Stimulated activated CD4-positive, alpha-beta T cell treated with anti-CD3 and anti-CD28 coated beads, Interleukin-1b, Interleukin-23, amount 100 ng/mL, for 1 hour (primary cell): ENCODE data around the gene SIPA1L3.

Source experiments
- DNase-seq, 2 donors: peaks; one replicate each; pipeline ENCODE4 v3.0.0-alpha.2; 2020; ENCODE audit warnings: low read depth in 2 of 2

Gene SIPA1L3

GRCh38 chr19:38152461-38153379 is 245.7 kb downstream of the SIPA1L3 start:
- DNase-seq: no peak

DNA sequence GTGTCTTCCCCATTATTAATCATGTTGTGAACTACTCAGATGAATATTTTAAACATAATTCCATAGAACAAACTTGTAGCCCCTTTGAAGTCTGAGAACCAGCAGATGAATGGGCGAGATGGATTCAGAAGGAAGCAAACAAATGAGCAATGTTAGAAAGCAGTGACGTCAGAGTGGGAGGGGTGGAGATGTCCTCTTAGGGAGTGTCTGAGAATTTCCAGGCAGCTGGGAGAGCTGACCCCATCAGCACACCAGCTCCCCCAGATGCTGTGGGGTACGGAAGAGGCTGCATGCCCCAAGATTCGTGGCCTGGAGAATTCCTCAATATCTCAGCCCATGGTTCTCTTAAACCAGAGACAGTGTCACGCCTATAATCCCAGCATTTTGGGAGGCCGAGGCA is 248.4 kb downstream of the SIPA1L3 start:
- DNase-seq: no peak

DNA sequence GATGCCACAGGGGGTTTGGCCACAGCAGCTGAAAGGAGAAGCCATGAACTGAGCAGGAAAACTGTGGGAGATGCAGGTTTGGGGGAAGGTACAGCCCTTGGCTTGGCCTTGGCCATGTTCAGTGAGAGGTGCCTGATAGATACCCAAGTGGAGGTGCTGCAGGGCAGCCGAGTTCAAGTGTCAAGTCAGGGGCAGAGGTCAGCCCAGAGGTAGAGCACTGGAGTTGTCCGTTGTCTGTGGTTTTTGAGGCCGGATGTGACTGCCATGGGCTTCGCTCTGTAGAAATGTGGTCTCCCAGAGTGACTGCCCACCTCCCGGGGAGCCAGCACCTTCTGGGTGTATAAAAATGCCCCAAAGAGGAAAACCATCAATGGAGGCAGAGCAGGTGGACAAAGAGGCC is 251.7 kb downstream of the SIPA1L3 start:
- DNase-seq: no peak

DNA sequence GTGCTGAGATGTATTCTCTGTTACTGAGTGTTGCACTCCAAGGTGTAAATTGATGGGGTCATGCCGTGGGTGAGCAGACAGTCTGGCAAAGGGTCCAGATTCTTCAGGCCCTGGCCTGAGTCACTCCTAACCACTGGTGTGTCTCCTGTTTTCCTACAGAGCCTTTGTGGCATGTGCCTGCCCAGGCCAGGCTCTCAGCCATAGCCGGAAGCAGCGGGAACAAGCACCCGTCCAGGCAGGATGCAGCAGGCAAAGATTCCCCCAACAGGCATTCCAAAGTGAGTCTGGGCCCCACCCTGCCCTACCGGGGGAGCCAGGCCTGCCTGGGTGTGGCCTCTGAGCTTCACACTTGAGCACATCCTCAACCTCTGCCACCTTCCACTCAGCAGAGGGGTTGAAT is 255.1 kb downstream of the SIPA1L3 start:
- DNase-seq: no peak

GRCh38 chr19:38162632-38163031 is 255.6 kb downstream of the SIPA1L3 start:
- DNase-seq: no peak

GRCh38 chr19:38163419-38164290 is 256.6 kb downstream of the SIPA1L3 start:
- no peak for DNase-seq

GRCh38 chr19:38164526-38164925 is 257.5 kb downstream of the SIPA1L3 start:
- DNase-seq: no peak

- no peak for DNase-seq
These were observed 258.3 kb downstream of the SIPA1L3 start for GRCh38 chr19:38165335-38165734.

DNA sequence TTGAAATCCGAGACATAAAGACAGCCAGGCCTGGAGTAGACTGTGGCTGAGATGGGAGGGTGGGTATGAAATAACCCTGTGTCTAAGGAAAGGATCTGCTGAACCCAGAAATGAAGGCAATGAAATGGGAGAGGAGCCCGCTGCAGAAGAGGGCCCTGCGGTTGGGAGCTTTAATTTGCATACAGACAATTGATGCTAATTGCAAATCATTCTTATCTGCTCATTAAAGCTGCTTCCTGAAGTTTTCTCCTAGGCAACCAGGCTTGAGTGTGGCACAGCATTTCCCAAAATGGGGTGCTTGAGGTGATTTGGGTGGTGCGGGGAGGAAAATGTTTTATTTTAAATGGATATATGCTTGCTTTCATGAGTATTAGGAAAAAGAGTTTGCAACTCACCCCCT is 261.6 kb downstream of the SIPA1L3 start:
- no peak for DNase-seq

GRCh38 chr19:38170334-38170733 is 263.3 kb downstream of the SIPA1L3 start:
- DNase-seq: no peak

- no peak for DNase-seq
These were observed 265.0 kb downstream of the SIPA1L3 start for GRCh38 chr19:38172001-38172400.

GRCh38 chr19:38173291-38174041 is 266.5 kb downstream of the SIPA1L3 start:
- DNase-seq: no peak

DNA sequence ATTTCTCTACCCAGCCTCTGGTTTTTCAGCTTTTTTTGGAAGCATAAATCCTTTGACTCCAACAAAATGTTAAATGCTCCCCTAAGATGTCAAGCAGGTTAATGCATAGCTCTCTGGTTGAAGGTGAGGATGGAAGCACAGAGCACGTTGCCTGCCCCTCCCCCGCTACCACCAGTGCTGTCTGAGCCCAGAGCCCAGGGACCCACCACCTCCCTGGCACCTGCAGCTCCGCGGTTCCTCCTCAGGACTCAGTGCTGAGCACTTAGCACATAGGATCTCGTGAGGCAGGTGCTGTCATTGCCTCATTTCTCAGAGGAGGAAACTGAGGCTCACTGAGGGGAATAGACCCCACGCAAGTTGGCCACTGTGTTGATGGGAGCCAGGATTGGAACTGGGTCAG is 268.4 kb downstream of the SIPA1L3 start:
- DNase-seq: no peak

- DNase-seq: no peak
These were observed 273.1 kb downstream of the SIPA1L3 start for GRCh38 chr19:38180071-38180470.

- no peak for DNase-seq
These were observed 275.7 kb downstream of the SIPA1L3 start for GRCh38 chr19:38182536-38183210.

DNA sequence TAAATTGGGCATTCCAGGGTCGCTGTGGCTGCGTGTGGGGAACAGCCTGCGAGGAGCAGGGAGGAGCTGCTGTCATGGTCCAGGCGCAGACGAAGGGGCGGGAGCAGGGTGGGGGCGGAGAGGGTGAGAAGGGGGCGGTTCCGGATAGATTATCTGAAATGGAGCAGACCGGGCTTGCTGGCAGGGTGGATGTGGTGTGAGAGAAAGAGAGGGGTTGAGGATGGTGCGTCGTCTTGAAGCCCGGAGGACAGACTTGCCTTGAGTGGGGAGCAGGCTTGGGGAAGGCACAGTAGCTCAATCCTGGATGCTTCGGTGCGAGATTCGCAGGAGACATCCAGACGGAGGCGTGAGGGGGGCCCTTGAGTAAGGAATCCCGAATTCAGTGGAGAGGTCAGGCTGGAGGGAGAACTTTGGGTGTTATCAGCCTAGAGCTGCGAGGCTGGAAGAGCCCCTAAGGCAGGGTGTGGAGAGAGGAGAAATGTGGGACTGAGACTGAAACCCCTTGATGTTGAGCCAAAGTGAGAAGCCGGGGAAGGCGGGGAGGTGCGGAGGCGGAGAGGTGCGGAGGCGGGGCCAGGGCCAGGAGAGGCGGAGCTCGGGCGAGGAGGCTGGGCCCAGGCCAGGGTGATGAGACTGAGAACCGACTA is 276.4 kb downstream of the SIPA1L3 start:
- no peak for DNase-seq

DNA sequence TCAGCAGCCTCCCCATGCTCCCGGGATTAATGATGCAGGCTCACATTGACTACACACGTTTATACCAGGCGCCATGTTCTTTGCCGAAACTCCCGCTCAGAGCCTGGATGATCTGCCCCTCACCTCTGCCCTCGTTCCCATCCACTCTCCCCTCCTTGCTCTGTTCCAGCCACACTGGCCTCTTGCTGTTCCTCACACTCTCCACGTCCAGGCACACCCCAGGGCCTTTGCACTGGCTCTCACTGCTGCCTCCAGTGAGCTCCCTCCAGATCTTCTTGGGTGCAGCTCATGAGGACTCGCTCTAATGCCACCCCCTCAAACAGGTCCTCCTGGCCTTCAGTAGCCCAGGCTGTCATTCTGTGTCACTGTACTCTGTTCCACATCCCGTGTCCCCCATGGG is 277.8 kb downstream of the SIPA1L3 start:
- no peak for DNase-seq

- no peak for DNase-seq
These were observed 278.6 kb downstream of the SIPA1L3 start for GRCh38 chr19:38185562-38185961.

DNA sequence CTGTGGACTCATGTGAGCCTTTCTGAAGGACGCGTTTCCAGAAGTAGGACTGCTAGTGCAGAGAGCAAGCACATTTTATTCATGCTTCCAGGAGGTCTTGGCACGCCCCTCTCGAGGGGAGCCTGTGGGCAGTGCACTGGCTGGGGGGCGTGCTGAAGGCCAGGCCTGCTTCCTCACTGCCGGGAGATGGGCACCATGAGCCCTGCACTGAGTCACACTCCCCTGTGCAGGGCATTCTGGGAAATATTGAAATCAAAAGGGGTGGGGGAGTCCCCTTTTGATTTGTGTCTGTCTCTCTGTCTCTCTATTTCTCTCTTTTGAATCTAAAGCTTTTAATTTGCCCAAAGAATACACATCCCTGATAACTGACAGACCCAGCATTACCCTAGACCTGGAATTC is 283.1 kb downstream of the SIPA1L3 start:
- DNase-seq: no peak

DNA sequence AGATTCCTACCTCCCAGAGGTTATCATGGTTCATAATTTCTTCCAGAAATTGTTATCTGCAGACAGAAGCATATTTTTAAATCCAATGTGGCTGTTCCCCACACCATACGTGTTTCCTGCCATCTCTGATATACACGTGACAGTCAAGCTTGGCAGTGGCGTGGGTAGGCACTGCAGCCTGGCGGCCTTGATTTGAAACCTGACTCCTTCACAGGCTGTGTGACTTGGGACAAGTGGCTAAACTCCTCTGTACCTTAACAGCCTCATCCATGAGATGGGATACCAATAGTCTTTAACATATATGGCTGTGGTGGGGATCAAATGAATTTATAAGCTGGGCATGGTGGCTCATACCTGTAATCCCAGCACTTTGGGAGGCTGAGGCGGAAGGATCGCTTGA is 283.8 kb downstream of the SIPA1L3 start:
- no peak for DNase-seq

DNA sequence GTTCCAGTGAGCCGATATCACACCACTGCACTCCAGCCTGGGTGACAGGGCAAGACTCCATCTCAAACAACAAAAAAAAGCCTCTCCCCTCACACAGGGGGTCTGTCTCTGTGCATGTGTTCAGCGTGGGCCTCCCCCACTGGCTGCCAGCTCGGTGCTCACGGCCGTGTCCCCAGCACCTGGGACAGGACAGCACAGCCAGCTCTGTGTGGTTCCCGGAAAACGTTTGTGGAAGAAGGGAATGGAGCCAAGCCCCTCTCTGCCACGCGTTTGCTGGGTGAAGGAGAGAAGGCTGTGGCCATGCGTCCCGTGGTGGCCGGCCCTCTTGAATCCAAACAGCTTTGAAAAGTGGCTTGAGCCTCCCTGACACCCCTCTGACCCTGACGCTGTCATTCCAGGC is 284.7 kb downstream of the SIPA1L3 start:
- no peak for DNase-seq
